Measurements from ENCODE around the gene NDC80.
A peak's percentile ranks its signal among the peaks of the same experiment; 100 is the strongest.

NDC80 gene

DNA sequence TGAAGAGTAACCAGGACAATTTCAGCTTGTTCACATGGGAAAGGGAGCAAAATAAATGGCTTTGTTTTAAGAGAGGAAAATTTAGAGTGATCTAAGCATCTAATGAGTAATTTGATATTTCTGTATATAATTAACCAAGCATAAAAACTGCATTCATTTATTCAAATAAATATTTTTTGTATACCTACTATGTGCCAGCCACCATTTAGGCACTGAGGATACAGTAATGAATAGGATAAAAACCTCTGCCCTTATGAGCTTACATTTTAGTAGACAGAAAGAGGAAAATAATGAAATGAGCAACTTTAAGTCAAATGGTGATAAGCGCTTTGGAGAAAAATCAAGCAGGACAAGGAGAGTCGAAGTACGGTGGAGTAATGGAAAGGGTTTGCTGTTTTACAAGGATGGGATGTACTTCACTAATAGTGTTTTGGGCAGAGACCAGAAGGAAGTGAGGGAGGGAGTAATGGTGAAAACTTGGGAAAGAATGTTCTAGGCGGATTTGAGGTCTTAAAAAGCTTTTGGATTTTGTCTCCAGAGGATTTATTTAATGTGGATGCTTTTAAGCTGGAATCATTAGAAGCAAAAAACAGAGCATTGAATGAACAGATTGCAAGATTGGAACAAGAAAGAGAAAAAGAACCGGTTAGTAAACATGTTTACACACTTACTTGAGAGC is 17.4 kb downstream of the NDC80 start:
- Histone ChIP-seq H3K9me3 (ENCODE audit: control insufficient read depth, insufficient read depth, low read depth, low read length) (no peaks in the 10 kb centered on the region), H3K36me3 (ENCODE audit: control insufficient read depth in 2 of 2, insufficient read depth in 1 of 2, low read length in 2 of 2) (peaks cover 49 to 74% of the 10 kb centered on the region in 2 experiments), H3K4me3 (ENCODE audit: low read depth, low read length) (no peak overlapping the region), H3K27ac (ENCODE audit: extremely low read depth, low read depth, low read length) (no peak overlapping the region), H3K4me1 (ENCODE audit: control insufficient read depth, insufficient read depth, low read length) (peaks cover 5% of the 10 kb centered on the region)
- POLR2A ChIA-PET: interaction anchor here (0.8 to 1.5 kb wide), 2 partner anchors 15 to 67 kb away, joined by 3 to 4 read pairs; partner anchors contain the start of gene SMCHD1
- CTCF ChIA-PET: interaction anchor here (0.7 kb wide), 1 partner anchor 49 kb away, joined by 3 read pairs; no protein-coding TSS in a partner anchor
- TF ChIP-seq HOXD13 (CRISPR knock-in tag; IDR thresholded peaks at IDR 0.05; ENCODE audit: borderline replicate concordance) (no peak), ZNF112 (tag by site-specific recombination; IDR thresholded peaks at IDR 0.05) (no peak), BCL11B (tag by site-specific recombination; IDR thresholded peaks at IDR 0.05; ENCODE audit: low read depth) (no peak), ZNF350 (tag by site-specific recombination; IDR thresholded peaks at IDR 0.05) (no peak), ZSCAN30 (tag by site-specific recombination; IDR thresholded peaks at IDR 0.05) (no peak)

DNA sequence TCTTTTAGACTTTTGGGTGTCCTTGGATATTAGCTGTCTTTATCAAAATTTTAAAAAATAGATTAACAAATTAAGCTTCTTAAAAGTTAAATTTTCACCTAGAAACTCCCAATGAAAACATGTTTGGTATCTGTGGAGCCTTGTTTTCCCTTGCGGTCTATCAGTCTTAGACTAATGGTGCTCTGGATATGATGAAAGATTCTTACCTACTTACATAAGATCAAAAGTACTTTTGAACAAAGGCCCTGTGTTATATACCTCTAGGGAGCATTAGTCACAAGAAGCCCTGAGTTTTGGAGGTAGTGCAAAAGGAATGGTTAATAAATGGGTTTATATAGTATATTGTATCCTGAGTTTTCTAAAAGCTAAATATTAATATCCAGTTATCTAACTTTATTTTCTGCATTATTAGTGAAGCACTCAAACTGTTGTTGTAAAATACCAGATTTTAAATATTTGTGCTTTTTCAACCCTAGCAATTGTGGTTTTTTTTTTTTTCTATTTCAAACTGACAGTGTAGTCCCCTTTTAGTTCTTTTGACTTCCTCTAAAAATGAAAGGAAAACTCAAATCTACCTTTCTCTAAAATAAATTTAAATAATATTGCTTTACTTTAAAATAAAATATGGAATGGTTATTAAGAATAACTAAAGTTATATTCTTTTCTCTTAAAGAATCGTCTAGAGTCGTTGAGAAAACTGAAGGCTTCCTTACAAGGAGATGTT is 18.1 kb downstream of the NDC80 start:
- Histone ChIP-seq H3K36me3 (ENCODE audit: control insufficient read depth in 2 of 2, insufficient read depth in 1 of 2, low read length in 2 of 2) (peaks cover 54 to 78% of the 10 kb centered on the region in 2 experiments), H3K4me3 (ENCODE audit: low read depth, low read length) (no peak overlapping the region), H3K9me3 (ENCODE audit: control insufficient read depth, insufficient read depth, low read depth, low read length) (no peaks in the 10 kb centered on the region), H3K4me1 (ENCODE audit: control insufficient read depth, insufficient read depth, low read length) (peaks cover 5% of the 10 kb centered on the region), H3K27ac (ENCODE audit: extremely low read depth, low read depth, low read length) (no peak overlapping the region)
- CTCF ChIA-PET: no interaction called here
- POLR2A ChIA-PET: interaction anchor here (0.8 to 1.5 kb wide), 2 partner anchors 16 to 66 kb away, joined by 3 to 4 read pairs; partner anchors contain the start of gene SMCHD1
- no peak for TF ChIP-seq GLI2 (tag by site-specific recombination; IDR thresholded peaks at IDR 0.05; ENCODE audit: borderline replicate concordance, low read depth)
- TF ChIP-seq ZFP41 (tag by site-specific recombination; IDR thresholded peaks at IDR 0.05; ENCODE audit: borderline replicate concordance): no peak
- TF ChIP-seq ZNF335 (tag by site-specific recombination; conservative IDR thresholded peaks at IDR 0.05): 0 out of 2 replicates have a peak, but pooled peaks have one; percentile 41
- TF ChIP-seq, protein P1, sequence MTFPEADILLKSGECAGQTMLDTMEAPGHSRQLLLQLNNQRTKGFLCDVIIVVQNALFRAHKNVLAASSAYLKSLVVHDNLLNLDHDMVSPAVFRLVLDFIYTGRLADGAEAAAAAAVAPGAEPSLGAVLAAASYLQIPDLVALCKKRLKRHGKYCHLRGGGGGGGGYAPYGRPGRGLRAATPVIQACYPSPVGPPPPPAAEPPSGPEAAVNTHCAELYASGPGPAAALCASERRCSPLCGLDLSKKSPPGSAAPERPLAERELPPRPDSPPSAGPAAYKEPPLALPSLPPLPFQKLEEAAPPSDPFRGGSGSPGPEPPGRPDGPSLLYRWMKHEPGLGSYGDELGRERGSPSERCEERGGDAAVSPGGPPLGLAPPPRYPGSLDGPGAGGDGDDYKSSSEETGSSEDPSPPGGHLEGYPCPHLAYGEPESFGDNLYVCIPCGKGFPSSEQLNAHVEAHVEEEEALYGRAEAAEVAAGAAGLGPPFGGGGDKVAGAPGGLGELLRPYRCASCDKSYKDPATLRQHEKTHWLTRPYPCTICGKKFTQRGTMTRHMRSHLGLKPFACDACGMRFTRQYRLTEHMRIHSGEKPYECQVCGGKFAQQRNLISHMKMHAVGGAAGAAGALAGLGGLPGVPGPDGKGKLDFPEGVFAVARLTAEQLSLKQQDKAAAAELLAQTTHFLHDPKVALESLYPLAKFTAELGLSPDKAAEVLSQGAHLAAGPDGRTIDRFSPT (tag by site-specific recombination; IDR thresholded peaks at IDR 0.05): no peak
- TF ChIP-seq TCF7L2 (IDR thresholded peaks at IDR 0.05; ENCODE audit: borderline replicate concordance, low read depth, low read length): no peak
- no peak for TF ChIP-seq ZNF645 (tag by site-specific recombination; IDR thresholded peaks at IDR 0.05)
- TF ChIP-seq ZFHX2 (tag by site-specific recombination; conservative IDR thresholded peaks at IDR 0.05): no peak

- peaks cover 53 to 74% of the 10 kb centered on the region in 2 experiments for H3K36me3 ChIP-seq (ENCODE audit: control insufficient read depth in 2 of 2, insufficient read depth in 1 of 2, low read length in 2 of 2)
- H3K27ac ChIP-seq (ENCODE audit: extremely low read depth, low read depth, low read length): no peak overlapping the region
- TF ChIP-seq ZNF138 (tag by site-specific recombination; IDR thresholded peaks at IDR 0.05; ENCODE audit: borderline replicate concordance): no peak
- TF ChIP-seq KLF1 (tag by site-specific recombination; IDR thresholded peaks at IDR 0.05): no peak
- no peak for TF ChIP-seq ZNF223 (tag by site-specific recombination; IDR thresholded peaks at IDR 0.05)
- no peak for TF ChIP-seq ZNF561 (tag by site-specific recombination; IDR thresholded peaks at IDR 0.05; ENCODE audit: borderline replicate concordance)
- no peak for TF ChIP-seq GFI1B (tag by site-specific recombination; IDR thresholded peaks at IDR 0.05)
- TF ChIP-seq KLF17 (tag by site-specific recombination; IDR thresholded peaks at IDR 0.05): no peak
- no peak for TF ChIP-seq ZNF645 (tag by site-specific recombination; IDR thresholded peaks at IDR 0.05)
- TF ChIP-seq ZNF155 (tag by site-specific recombination; IDR thresholded peaks at IDR 0.05): no peak
- no peak for TF ChIP-seq ZNF146 (tag by site-specific recombination; IDR thresholded peaks at IDR 0.05)
- TF ChIP-seq ZNF514 (tag by site-specific recombination; IDR thresholded peaks at IDR 0.05): no peak
- no peak for TF ChIP-seq ZNF23 (tag by site-specific recombination; IDR thresholded peaks at IDR 0.05; ENCODE audit: borderline replicate concordance)
- no peak for TF ChIP-seq SP2 (tag by site-specific recombination; IDR thresholded peaks at IDR 0.05)
- TF ChIP-seq BCL11B (tag by site-specific recombination; IDR thresholded peaks at IDR 0.05; ENCODE audit: low read depth): no peak
- TF ChIP-seq ZNF169 (tag by site-specific recombination; IDR thresholded peaks at IDR 0.05): no peak
- no peak for TF ChIP-seq HOXA7 (CRISPR knock-in tag; IDR thresholded peaks at IDR 0.05; ENCODE audit: borderline replicate concordance)
These were observed 18.9 kb downstream of the NDC80 start for GRCh38 chr18:2590303-2590702.

More at GRCh38 chr18:2590303-2590702, 18.9 kb downstream of the NDC80 start:
- ChIA-PET POLR2A (no interaction called here), CTCF (no interaction called here)
- peaks cover 5% of the 10 kb centered on the region for H3K4me1 ChIP-seq (ENCODE audit: control insufficient read depth, insufficient read depth, low read length)
- no peak overlapping the region for H3K4me3 ChIP-seq (ENCODE audit: low read depth, low read length)
- H3K9me3 ChIP-seq (ENCODE audit: control insufficient read depth, insufficient read depth, low read depth, low read length): no peaks in the 10 kb centered on the region
